Mononuclear cell (primary cell): ENCODE measurements around the gene ZNF423. TPM values are rescaled to one million over a fixed set of nuclear protein-coding genes. Genes with fewer than 3 reads are reported as not detected.

Source experiments
- H3K27me3 ChIP-seq: 2 replicates; pipeline ENCODE4 v1.6.0; 2011; ENCODE audit warnings: low read length, control low read depth; ENCODE audit not compliant: insufficient read depth
- H3K4me1 ChIP-seq: 2 replicates; pipeline ENCODE4 v1.5.1; 2011; ENCODE audit warnings: mild to moderate bottlenecking, low read length, control low read depth; ENCODE audit not compliant: insufficient read depth
- H3K4me3 ChIP-seq: 2 replicates; pipeline ENCODE4 v1.5.1; 2011; ENCODE audit warnings: mild to moderate bottlenecking, low read length, moderate library complexity
- H3K9me3 ChIP-seq: 2 replicates; pipeline ENCODE4 v1.5.1; 2011; ENCODE audit warnings: low read depth, mild to moderate bottlenecking, control low read depth, low read length
- total RNA-seq: library from RNA; depleted of rRNA; stranded (reverse); fragments of >200 nt; gene quantifications from one replicate; pipeline ENCODE4 v1.2.3, GENCODE V29; 2012

The ZNF423 gene
- total RNA-seq, 1 donor = under 0.01 TPM

DNA sequence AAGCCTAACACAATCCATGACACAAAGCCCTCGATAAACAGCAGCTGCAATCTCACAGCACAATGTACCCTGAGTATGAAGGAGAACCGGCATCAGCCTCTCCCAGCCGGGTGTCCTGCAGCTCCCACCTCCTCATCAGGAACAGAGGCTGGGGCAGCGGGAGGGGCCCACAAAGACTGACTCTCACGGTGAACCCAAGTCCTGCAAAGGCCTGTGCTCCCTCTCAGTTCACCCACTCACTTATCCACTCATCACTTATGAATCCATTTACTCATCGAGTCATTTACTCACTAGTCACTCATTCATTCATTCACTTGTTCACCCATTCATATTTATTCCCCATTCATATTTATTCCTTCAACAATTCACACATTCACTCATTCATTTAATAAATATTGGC lies 11.6 kb downstream of the ZNF423 start:
- H3K27me3 ChIP-seq = no peaks in the 10 kb centered on the region
- no peak overlapping the region for H3K4me3 ChIP-seq
- no peaks in the 10 kb centered on the region for H3K4me1 ChIP-seq
- no peaks in the 10 kb centered on the region for H3K9me3 ChIP-seq

DNA sequence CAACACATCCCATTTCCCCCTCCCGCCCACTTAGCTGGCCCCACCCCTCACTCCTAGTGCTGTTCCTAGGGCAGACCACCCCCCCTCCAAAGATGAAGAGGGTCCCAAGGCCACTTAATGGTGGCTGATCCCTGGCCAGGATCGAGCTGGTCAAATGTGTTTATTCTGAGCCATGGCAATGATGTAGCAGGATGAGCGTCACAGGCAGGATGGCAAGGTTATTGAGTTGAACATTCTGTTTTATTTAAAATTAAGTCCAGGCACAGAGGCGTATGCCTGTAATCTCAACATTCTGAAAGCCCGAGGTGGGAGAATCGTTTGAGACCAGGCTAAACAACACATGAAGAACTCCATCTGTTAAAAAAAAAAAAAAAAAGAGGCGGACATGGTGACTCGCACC lies 12.2 kb downstream of the ZNF423 start:
- H3K4me3 ChIP-seq = no peak overlapping the region
- H3K27me3 ChIP-seq = no peaks in the 10 kb centered on the region
- no peaks in the 10 kb centered on the region for H3K4me1 ChIP-seq
- no peaks in the 10 kb centered on the region for H3K9me3 ChIP-seq

DNA sequence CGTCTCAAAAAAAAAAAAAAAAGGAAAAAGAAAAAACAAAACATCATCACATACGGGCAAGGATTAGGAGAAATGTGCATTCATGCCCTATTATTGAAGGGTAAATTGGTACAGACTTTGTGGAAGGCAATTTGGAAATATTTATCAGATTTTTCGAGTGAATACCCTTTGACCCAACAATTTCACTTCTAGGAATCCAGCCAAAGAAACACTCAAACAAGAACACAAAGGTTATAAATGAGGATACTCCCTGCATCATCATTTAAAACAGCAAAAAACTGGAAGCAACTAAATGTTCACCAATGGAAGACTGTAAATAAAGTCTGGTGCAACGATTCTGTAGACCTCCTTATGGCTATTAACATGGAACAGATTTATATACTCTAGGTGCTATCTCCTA lies 12.9 kb downstream of the ZNF423 start:
- peaks cover 2% of the 10 kb centered on the region for H3K27me3 ChIP-seq
- no peak overlapping the region for H3K4me3 ChIP-seq
- H3K9me3 ChIP-seq = no peaks in the 10 kb centered on the region
- no peaks in the 10 kb centered on the region for H3K4me1 ChIP-seq

DNA sequence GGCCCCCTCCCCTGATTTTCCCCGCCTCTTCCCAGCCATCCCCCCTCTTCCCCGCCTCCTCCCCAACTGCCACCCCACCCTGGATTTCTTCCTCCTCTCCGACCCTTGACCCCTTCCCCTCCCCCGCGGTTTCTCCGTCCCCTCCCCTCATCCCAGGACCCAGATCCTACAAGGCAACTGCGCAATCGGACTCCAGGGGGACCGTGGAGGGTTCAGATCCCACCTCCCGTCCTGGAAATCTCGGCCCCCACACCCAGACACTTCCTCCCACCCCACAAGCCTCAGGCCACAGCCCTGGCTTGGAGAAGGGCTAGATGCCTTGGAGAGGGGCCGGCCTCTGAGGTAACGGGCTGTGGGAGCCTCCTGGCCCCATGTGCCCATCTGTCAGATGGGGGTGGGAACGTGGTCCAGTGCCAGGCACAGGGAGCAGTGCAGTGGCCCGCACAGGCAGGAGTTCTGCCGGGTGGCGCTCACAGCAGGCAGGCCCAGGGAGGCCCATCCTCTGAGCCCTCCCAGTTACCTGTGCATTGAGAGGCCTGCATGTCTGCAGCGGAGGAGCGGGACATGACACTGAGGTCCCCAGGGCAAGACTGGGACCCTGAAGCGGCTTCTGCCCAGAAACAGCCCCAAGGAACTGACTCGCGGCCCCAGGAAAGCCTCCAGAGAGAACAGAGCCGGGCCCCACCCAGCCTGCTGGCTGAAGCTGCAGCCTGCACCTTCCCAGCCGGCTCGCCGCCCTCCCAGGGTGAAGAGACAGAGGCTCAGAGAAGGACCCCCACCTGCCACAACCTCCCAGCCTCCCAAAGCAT lies 16.7 kb downstream of the ZNF423 start:
- Histone ChIP-seq H3K27me3 (peaks cover 2% of the 10 kb centered on the region), H3K4me3 (no peak overlapping the region), H3K9me3 (no peaks in the 10 kb centered on the region)

DNA sequence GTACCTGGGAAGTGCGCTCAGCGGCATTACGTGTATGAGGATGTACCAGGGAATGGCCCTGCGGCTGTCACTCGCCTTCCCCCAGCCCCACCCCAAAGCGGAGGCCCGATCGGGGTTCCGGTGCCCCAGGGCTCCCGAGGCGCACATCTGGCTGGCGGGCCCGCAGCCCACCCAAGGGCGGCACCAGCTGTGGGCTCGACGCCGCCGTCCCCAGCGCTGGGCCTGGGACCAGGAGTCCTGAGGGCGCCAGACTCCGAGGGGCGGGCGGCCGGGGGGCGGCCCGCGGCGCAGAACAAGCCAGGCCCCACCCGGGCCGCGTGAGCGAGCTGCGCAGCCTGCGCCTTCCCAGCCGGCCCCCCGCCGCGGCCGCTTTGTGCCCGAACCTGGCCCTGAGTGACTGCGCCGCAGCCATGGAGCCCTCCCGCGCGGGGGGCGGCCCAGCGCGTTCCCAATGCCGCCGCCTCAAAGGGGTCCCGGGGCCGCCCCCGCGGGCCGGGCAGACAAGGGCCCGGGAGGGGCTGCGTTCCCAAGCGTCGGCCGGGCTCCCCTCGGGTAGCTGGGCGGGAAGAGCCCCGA lies 17.4 kb downstream of the ZNF423 start:
- Histone ChIP-seq H3K4me3 (no peak overlapping the region), H3K4me1 (no peaks in the 10 kb centered on the region), H3K9me3 (no peaks in the 10 kb centered on the region), H3K27me3 (peaks cover 2% of the 10 kb centered on the region)

More for the DNA sequence above, 16.7 kb downstream of the ZNF423 start:
- no peaks in the 10 kb centered on the region for H3K4me1 ChIP-seq

DNA sequence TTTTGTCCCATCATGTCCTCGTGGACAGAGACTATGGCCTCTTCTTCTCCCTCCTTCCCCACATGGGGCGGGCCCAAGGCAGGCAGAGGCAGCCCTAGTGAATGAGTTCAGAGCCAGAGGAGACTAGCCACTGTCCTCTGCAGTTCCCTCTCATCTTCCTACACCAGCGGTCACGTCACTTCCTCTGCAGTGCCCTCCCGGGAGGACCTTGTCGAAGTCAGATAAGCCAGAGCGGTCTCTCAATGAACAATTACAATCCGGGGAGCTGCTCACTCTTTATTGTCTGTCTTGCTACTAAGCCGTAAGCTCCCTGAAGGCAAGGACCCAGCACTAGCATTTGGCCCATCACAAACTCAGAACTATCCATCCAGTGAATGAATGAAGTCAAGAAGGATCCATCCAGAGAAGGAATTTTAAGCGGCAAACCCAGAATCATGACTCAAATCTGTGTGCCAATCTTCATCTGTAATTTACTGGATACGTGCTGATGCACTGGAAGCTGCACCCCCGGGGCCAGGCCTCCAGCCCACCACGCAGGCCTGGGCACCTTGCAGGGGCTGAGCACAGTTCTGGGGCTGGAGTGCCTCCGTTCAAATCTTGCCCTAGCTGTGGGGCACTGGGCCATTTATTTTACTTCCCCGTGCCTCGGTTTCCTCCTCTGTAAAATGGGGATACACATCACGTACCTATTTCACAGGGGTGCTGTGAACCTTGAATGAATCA lies 18.1 kb downstream of the ZNF423 start:
- H3K4me1 ChIP-seq = no peaks in the 10 kb centered on the region
- H3K27me3 ChIP-seq = peaks cover 2% of the 10 kb centered on the region
- no peak overlapping the region for H3K4me3 ChIP-seq
- no peaks in the 10 kb centered on the region for H3K9me3 ChIP-seq

DNA sequence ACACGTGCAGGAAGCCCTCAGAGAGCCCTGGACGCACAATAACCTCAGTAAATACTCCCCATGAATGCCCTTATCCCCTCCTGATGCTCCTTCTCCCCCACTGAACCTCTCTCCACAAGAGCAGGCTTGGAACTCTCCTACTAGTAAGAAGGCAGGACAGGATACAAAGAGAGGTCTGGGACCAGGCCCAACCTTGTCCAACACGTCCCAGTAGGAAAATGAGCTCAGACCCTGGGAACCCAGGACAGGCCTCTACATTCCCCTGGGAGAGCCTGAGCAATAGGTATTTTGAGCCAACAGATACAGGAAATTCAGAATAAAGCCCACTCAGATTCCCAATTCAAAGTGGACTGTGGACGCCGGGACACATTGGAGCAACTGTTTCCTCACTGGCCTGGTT lies 19.2 kb downstream of the ZNF423 start:
- peaks cover 2% of the 10 kb centered on the region for H3K27me3 ChIP-seq
- H3K4me1 ChIP-seq = no peaks in the 10 kb centered on the region
- H3K9me3 ChIP-seq = no peaks in the 10 kb centered on the region
- H3K4me3 ChIP-seq = no peak overlapping the region

DNA sequence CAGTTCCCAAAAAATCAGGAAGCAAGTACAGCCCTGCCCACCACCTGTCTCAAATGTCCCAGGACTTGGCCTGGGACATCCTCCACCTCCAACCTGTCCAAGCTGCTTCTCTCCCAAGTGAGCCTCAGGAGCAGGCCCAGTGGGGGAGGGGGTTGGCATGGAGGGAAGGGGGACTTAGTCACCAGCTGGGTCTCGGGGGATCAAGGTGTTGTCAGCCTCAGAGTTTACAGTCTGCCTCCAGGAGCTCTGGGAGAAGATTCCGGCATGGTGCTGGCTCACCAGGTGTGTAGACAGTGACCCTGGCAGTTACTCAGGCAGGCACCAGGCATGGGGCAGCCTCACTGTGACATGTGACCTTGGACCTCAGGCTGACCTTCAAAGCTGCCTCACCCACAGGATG lies 19.7 kb downstream of the ZNF423 start:
- no peaks in the 10 kb centered on the region for H3K9me3 ChIP-seq
- H3K4me1 ChIP-seq = no peaks in the 10 kb centered on the region
- no peak overlapping the region for H3K4me3 ChIP-seq
- peaks cover 2% of the 10 kb centered on the region for H3K27me3 ChIP-seq

DNA sequence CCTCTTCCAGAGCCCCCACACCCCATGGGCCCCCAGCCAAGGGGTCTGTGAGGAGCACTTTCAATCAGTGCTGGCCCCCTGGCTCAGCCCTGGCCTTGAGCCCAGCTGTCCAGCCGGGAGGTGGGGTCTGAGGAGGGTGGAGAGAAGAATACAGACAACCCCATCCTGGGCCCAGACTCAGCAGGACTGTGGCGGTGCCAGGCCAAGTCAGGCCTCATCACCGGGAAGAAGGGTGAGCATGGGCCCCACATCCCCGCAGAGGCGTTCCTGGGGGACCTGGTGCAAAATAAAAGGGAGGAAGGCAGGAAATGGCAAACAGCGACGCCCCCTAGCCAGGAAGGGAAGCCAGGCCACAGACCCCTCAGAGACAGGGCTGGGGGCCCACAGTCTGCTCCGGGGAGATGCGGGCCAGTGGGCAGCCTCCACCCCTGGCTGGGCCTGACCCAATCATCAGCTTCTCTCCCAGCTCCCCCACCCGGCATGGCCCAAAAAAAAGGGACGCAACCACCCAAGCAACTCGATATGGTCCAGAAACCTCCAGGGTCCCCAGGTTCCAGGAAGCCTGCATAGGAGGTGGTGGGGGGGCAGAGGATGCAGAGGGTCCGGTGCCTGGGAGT lies 20.6 kb downstream of the ZNF423 start:
- Histone ChIP-seq H3K9me3 (no peaks in the 10 kb centered on the region), H3K27me3 (peaks cover 2% of the 10 kb centered on the region), H3K4me3 (no peak overlapping the region), H3K4me1 (no peaks in the 10 kb centered on the region)

DNA sequence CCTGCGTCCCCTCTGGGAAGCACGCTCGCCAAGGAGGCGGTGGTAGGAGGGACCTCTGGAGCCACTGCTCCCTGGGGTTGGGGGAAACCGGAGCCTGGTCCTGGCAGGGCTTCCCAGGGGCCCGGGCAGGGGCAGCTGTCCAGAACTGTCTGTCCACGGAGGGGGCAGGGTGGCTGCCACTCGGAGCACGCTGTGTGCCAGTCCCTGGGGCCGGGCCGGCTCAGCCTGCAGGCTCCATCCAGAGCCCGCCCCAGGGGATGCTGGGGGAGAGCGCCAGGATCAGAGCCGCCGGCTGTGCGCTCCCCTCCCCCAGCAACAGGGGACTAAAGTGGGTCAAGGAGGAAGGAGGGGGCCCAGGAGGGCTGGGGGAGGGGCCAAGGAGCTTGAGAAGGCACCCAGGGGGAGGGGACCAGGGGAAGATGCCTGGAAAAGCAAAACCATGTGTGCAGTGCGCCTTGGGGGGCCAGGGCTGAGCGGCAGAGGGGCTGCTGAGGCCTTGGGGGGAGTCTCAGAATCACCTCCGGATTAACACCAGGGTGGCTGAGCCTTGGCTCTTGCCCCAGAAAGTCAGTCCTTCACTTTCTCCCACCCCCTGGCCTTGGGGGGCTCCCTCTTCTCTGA lies 21.3 kb downstream of the ZNF423 start:
- H3K4me3 ChIP-seq = no peak overlapping the region

DNA sequence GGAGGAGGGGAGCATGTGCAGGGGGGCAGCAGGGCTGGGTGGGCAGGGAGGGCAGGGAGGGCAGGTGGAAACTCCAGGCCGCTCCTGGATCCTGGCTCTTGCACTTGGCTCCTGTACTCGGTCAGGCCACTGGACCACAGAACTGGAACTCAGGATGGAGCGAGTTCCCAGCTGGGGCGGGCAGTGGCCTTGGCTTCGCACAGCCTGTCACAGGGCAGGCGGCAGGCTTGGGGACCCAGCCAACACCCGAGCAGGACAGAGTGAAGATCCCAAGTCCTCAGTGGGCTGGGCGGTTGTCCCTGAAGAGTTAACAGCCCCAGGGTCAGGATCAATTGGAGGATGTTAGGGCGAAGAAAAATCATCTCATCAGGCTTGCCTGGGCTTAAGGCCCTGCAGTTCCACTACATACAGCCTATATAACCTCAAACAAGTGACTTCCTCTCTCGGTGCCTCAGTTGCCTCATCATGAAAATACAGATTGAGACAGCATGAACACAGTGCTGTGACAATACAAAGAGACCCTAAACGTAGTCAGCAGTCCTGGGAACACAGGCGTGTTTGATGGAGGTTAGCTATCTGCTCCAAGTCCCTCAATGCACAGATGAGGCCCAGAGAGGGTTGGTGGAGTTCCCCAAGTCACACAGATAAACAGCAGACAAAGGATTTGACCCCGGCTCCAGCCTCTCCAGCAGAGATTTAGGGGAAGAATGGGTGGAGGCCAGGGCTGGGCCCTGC lies 21.9 kb downstream of the ZNF423 start:
- Histone ChIP-seq H3K27me3 (peaks cover 2% of the 10 kb centered on the region), H3K4me1 (no peaks in the 10 kb centered on the region), H3K4me3 (no peak overlapping the region), H3K9me3 (no peaks in the 10 kb centered on the region)

More for the DNA sequence above, 21.3 kb downstream of the ZNF423 start:
- peaks cover 2% of the 10 kb centered on the region for H3K27me3 ChIP-seq
- H3K4me1 ChIP-seq = no peaks in the 10 kb centered on the region
- no peaks in the 10 kb centered on the region for H3K9me3 ChIP-seq

DNA sequence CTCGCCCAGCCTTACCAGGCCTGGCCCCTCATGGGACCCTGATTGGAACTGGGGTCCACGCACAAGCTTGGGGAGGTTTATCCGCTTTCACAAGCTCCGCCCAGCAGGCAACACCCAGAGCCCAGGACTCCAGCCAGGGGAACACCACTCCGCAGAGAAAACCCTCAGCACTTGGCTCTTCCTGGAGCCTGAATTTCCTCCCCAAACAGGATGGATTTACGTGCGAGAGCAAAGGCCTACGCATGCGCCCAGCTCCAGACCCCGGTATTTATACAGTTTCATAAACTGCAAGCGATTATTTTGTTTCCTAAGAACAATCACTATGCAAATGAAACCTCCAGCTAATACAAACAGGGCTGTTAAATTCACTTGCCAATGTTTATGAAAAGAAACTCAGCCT lies 22.8 kb downstream of the ZNF423 start:
- no peaks in the 10 kb centered on the region for H3K9me3 ChIP-seq
- peaks cover under 1% of the 10 kb centered on the region for H3K27me3 ChIP-seq
- H3K4me3 ChIP-seq = no peak overlapping the region
- H3K4me1 ChIP-seq = no peaks in the 10 kb centered on the region

DNA sequence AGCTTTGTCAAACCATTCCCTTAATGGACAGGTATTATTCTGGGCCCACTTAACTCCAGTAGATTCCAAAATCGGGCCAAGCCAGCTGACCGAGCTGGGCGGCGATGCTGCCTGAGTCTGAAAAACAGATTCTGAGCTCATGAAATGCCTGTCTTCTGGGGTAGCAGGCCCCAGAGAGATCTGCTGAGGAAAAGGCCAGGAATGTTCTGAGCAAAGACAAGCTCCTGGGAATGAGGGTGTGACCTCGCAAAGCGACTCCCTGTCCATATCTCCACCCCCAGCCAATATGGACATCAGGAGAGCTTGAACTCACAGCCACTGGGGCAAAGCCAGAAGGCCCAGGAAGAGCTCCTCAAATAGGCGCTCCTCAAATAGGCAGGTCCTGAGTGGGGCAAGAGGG lies 23.7 kb downstream of the ZNF423 start:
- Histone ChIP-seq H3K27me3 (no peaks in the 10 kb centered on the region), H3K9me3 (no peaks in the 10 kb centered on the region), H3K4me1 (no peaks in the 10 kb centered on the region), H3K4me3 (no peak overlapping the region)

DNA sequence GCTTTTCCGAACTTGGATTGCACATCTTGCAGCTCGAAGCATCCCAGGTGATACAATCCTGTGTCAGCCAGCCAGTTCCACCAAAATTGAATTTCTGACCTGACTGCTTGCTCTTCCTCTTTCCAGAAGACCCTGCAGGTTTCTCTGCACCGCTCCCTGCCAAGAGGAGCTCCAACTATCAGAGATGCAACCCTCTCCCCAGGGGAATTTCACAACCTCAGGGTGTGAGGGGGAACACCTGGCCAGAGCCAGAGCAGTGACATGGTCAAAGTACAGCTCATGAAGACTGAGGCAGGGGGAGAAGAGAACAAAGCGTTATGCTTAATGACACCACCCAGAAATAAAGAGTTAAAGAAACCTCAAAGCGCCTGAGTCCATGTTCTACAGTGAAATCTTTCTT lies 25.0 kb downstream of the ZNF423 start:
- H3K4me3 ChIP-seq = no peak overlapping the region

More for the DNA sequence above, 25.0 kb downstream of the ZNF423 start:
- no peaks in the 10 kb centered on the region for H3K27me3 ChIP-seq
- H3K9me3 ChIP-seq = no peaks in the 10 kb centered on the region
- no peaks in the 10 kb centered on the region for H3K4me1 ChIP-seq
